Measurements from ENCODE around the gene FAM149A.

- TF ChIP-seq CTCF (IDR thresholded peaks at IDR 0.05; ENCODE audit: poor library complexity, severe bottlenecking) (no peak), RAD21 (conservative IDR thresholded peaks at IDR 0.05) (no peak), POLR2AphosphoS5 (IDR thresholded peaks at IDR 0.05) (no peak), EP300 (conservative IDR thresholded peaks at IDR 0.05; ENCODE audit: poor library complexity, severe bottlenecking) (no peak), EZH2 (IDR thresholded peaks at IDR 0.05; ENCODE audit: borderline replicate concordance, insufficient read depth, low read length, poor library complexity, severe bottlenecking) (no peak), SMC3 (conservative IDR thresholded peaks at IDR 0.05; ENCODE audit: poor library complexity) (no peak)
These were observed 564 bp downstream of the FAM149A start for GRCh38 chr4:186104890-186105646.
